Fibroblast of skin of right quadriceps (primary cell): ENCODE results near the gene FAM216B.

ENCODE experiments used
- DNase-seq: peaks from one replicate; pipeline ENCODE4 v3.0.0-alpha.2; 2013

Gene FAM216B

GRCh38 chr13:42836930-42837690 lies 55.7 kb downstream of the FAM216B start:
- DNase-seq, result peak; percentile 91
